ENCODE measurements around the gene REXO2.
A peak's percentile ranks its signal among the peaks of the same experiment; 100 is the strongest.

REXO2 gene

GRCh38 chr11:114482114-114482513 lies 42.8 kb downstream of the REXO2 start:
- H3K4me3 ChIP-seq (ENCODE audit: low read length), result no peak overlapping the region
- TF ChIP-seq, protein P1, sequence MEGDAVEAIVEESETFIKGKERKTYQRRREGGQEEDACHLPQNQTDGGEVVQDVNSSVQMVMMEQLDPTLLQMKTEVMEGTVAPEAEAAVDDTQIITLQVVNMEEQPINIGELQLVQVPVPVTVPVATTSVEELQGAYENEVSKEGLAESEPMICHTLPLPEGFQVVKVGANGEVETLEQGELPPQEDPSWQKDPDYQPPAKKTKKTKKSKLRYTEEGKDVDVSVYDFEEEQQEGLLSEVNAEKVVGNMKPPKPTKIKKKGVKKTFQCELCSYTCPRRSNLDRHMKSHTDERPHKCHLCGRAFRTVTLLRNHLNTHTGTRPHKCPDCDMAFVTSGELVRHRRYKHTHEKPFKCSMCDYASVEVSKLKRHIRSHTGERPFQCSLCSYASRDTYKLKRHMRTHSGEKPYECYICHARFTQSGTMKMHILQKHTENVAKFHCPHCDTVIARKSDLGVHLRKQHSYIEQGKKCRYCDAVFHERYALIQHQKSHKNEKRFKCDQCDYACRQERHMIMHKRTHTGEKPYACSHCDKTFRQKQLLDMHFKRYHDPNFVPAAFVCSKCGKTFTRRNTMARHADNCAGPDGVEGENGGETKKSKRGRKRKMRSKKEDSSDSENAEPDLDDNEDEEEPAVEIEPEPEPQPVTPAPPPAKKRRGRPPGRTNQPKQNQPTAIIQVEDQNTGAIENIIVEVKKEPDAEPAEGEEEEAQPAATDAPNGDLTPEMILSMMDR (conservative IDR thresholded peaks at IDR 0.05; ENCODE audit: low read length), result no peak

DNA sequence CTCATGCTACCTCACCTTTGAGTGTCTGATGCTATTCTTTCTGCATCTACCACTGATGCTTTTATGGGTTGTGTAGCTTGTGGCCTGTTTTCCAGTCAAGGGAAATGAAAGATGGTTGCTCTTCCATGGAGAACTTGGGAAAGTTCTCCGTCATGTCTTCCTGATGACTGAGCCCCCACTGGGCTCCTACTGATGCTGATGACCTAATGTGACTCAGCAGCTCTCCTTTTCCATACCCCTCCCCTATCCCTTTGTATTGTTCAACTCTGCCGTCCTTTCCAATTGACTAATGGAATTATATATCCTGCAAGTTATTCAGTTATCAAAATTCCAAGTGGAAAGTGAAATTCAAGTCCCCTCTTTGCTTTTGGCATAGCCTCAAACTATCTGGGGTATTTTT lies 44.7 kb downstream of the REXO2 start:
- no peak overlapping the region for H3K4me3 ChIP-seq (ENCODE audit: low read length)
- no peak for DNase-seq (ENCODE audit: low read depth)
- TF ChIP-seq, protein P1 (conservative IDR thresholded peaks at IDR 0.05; ENCODE audit: low read length), result no peak

More at GRCh38 chr11:114482114-114482513, 42.8 kb downstream of the REXO2 start:
- peak; percentile 8 for DNase-seq (ENCODE audit: low read depth)

GRCh38 chr11:114496915-114497314 lies 57.6 kb downstream of the REXO2 start:
- DNase-seq (ENCODE audit: low read depth), result no peak
- TF ChIP-seq, protein P1 (conservative IDR thresholded peaks at IDR 0.05; ENCODE audit: low read length), result no peak
- H3K4me3 ChIP-seq (ENCODE audit: low read length), result no peak overlapping the region

GRCh38 chr11:114499756-114500155 lies 60.5 kb downstream of the REXO2 start:
- peak; percentile 8 for DNase-seq (ENCODE audit: low read depth)
- no peak overlapping the region for H3K4me3 ChIP-seq (ENCODE audit: low read length)
- TF ChIP-seq, protein P1 (conservative IDR thresholded peaks at IDR 0.05; ENCODE audit: low read length), result no peak

Data from AG10803 (cell line).